Measurements from ENCODE around the gene SLC39A1. TPM values are rescaled to one million over a fixed set of nuclear protein-coding genes. Genes with fewer than 3 reads are reported as not detected.

The SLC39A1 gene
- total and polyA plus RNA-seq, 2 of the 4 experiments (the other 2 are of a cell fraction): 89.1 to 97.7 TPM

- no peak overlapping the region for H3K27ac ChIP-seq (ENCODE audit: insufficient read depth, low read length)
- DNase-seq (no peak), ATAC-seq (ENCODE audit: low read depth) (no peak)
- no peak overlapping the region for H2BK15ac ChIP-seq (ENCODE audit: low read depth, low read length)
- POLR2A ChIA-PET (ENCODE audit: unreplicated experiment): no interaction called here
- H3K4me1 ChIP-seq (ENCODE audit: control insufficient read depth, insufficient read depth, low read length): no peaks in the 10 kb centered on the region
- H3K4ac ChIP-seq (ENCODE audit: low read depth, low read length): no peak overlapping the region
- peaks cover 81% of the 10 kb centered on the region for H3K36me3 ChIP-seq (ENCODE audit: control insufficient read depth, insufficient read depth, low read length)
- H3K27me3 ChIP-seq (ENCODE audit: control insufficient read depth, insufficient read depth, low read length): no peaks in the 10 kb centered on the region
- no peak overlapping the region for H2AK5ac ChIP-seq (ENCODE audit: low read depth, low read length)
- TF ChIP-seq NFE2L2 (IDR thresholded peaks at IDR 0.05; ENCODE audit: low read depth, low read length) (no peak), CTCF (conservative IDR thresholded peaks at IDR 0.05; ENCODE audit: low read depth, low read length) (no peak), FOS (IDR thresholded peaks at IDR 0.05; ENCODE audit: low read depth, low read length) (no peak), SMC3 (IDR thresholded peaks at IDR 0.05; ENCODE audit: low read depth, low read length) (no peak), USF2 (IDR thresholded peaks at IDR 0.05; ENCODE audit: low read depth, low read length) (no peak), MAFK (IDR thresholded peaks at IDR 0.05; ENCODE audit: low read depth, low read length) (no peak)
- in situ Hi-C loops (cut with MboI; ENCODE audit: low sequenced_read_pairs): no loop called here
- H3K4me3 ChIP-seq (ENCODE audit: insufficient read depth, low read depth, low read length): no peak overlapping the region
- H4K5ac ChIP-seq (ENCODE audit: low read depth, low read length): no peak overlapping the region
- intact Hi-C loops (cut with micrococcal nuclease): no loop called here
- H2BK20ac ChIP-seq (ENCODE audit: low read depth, low read length): no peak overlapping the region
- no peak overlapping the region for H3K4me2 ChIP-seq (ENCODE audit: low read depth, low read length)
- no peak overlapping the region for H4K8ac ChIP-seq (ENCODE audit: low read depth in 2 of 2, low read length in 2 of 2)
- H4K91ac ChIP-seq (ENCODE audit: insufficient read depth, low read depth, low read length): no peak overlapping the region
- 98% methylated on average over 7 of the region's 10 CpGs; no CpG with 5 or more reads in 1 of the 2 experiments for WGBS, 2 experiments (ENCODE audit: extremely low coverage in 2 of 2, insufficient read length in 1 of 2)
- no TSS peak for BruUV-seq (replicated peaks)
- no peaks in the 10 kb centered on the region for H4K20me1 ChIP-seq (ENCODE audit: insufficient read depth, low read length)
- H2BK5ac ChIP-seq (ENCODE audit: low read depth, low read length, poor library complexity, severe bottlenecking): no peak overlapping the region
- no peak overlapping the region for H3K14ac ChIP-seq (replicated peaks; ENCODE audit: low read depth, low read length)
- no peak overlapping the region for H3K18ac ChIP-seq (ENCODE audit: low read depth, low read length)
- dilution Hi-C loops (cut with HindIII; ENCODE audit: low sequenced_read_pairs, unreplicated experiment): no loop called here
- no peak overlapping the region for H3K9ac ChIP-seq (ENCODE audit: low read depth, low read length)
- peaks cover 3% of the 10 kb centered on the region; the same call in 1 of the 2 replicates for H3K9me1 ChIP-seq (ENCODE audit: insufficient read depth, low read length)
- no peak overlapping the region for H2AK9ac ChIP-seq (replicated peaks; ENCODE audit: low read depth, low read length, poor library complexity)
- no peaks in the 10 kb centered on the region for H3K9me3 ChIP-seq (ENCODE audit: control insufficient read depth, insufficient read depth, low read length)
- no peak overlapping the region for H2AFZ ChIP-seq (replicated peaks; ENCODE audit: low read length, poor library complexity)
- no peak overlapping the region for H3K23ac ChIP-seq (ENCODE audit: low read depth, low read length)
- no peak overlapping the region for H2BK120ac ChIP-seq (ENCODE audit: low read depth, low read length)
- H3K56ac ChIP-seq (ENCODE audit: extremely low read depth, insufficient read depth, low read length): no peak overlapping the region
- H3K79me1 ChIP-seq (ENCODE audit: low read depth in 1 of 2, low read length in 2 of 2): peaks cover 0 to 12% of the 10 kb centered on the region in 2 experiments; a peak in 1 of 4 replicates
- CTCF ChIA-PET: no interaction called here
These were observed 26.0 kb downstream of the SLC39A1 start for GRCh38 chr1:153937331-153937730.
